Measurements from ENCODE around the gene KCNG2. TPM values are rescaled to one million over a fixed set of nuclear protein-coding genes. Genes with fewer than 3 reads are reported as not detected.

The KCNG2 gene
- polyA plus RNA-seq, 1 donor: 0.46 TPM

DNA sequence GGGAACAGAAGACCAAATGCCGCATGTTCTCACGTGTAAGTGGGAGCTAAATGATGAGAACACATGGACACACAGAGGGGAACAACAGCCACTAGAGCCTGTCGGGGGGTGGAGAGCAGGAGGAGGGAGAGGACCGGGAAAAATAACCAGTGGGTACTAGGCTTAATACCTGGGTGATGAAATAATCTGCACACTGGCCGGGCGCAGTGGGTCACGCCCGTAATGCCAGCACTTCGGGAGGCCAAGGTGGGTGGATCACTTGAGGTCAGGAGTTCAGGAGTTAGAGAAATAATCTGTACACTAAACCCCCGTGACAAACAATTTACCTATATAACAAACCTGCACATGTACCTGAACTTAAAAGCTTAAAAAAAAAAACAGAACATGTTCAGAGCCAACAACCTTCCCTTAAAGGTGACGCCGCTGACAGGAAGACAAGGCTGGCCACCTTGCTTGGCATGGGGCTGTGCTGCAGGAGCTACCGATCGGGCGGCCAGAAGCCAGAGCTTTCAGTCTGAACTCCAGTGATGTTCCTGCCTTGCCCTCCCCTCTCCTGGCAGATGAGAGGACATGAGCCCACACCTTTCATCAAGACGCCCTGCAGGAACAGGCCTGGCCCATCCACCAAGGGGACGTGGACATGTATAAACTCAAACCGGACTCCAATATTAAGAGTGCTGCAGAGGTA lies 142.5 kb downstream of the KCNG2 start:
- DNase-seq (ENCODE audit: low read depth): no peak

DNA sequence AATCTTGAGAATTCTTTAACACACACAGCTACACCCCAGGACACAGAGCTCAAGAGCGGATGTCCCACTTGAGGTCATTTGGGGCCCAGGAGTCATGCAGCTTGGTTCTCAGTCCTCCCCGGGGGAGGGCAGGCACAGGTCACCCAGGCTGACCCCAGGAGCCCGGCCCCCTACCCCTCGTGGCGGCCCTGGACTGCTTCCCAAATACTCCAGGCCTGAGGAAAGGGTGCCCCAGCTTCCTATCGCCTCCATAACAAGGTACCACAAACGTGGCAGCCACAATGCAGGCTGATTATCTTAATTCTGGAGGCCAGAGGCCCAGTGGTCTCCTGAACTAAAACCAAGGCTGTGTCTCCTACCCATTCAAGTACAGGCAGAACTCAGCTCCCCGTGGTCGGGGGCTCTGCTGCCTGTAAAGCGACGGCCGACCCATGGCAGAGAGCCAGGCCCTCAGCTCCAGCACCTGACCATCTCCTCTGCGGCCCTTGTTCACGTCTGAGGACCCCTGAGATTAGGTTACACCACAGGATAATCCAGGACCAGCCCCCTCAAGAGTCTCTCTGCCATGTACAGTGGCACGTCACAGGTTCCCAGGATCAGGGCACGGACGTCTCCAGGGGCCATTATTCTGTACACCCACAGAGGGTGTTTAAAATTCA lies 143.2 kb downstream of the KCNG2 start:
- no peak for DNase-seq (ENCODE audit: low read depth)

DNA sequence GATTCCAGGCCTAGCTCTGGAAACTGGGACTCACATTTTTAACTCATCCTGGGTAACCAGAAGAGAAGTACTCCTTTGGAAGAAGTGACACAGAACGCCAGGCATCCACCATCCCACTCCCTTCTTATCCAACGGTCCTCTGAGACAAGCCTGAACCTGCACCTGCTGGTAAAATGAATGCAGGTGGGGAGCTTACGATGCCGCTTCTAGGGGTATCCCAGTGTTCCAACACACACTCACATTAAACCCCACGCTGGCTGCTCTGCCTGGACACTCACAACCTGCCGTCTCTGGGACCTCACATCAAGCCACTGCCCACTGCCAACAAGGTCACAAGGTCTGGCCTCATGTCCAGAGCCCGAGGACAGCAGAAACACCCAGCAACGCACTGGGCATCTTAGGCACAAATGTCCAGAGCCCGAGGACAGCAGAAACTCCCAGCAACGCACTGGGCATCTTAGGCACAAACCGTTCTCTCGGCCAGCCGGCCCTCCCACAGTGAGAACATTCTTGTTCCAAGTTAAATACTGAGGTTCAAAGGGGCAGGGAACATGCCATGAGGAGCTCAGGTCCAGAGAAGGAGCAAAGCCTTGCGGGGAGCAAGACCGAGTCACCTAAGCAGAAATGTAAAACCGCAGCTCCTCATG lies 143.9 kb downstream of the KCNG2 start:
- no peak for DNase-seq (ENCODE audit: low read depth)

DNA sequence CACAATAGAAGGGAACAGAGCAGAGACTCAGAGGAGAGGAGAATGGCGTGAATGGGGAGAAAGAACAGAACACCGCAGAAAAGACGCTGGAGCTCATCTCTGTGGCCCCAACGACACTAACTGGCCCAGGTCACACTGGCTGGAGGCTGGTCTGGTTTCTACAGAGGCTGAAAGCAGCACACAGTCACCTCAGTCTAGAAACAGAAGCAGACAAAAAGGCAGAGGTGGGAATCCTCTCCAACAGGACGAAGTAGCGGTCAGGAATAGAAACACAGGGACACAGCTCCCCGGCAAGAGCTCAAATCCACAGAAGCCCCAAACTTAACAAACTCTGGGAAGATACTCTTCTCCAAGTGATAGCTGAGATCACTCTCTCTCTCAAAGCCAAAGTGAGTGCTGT lies 144.5 kb downstream of the KCNG2 start:
- no peak for DNase-seq (ENCODE audit: low read depth)

DNA sequence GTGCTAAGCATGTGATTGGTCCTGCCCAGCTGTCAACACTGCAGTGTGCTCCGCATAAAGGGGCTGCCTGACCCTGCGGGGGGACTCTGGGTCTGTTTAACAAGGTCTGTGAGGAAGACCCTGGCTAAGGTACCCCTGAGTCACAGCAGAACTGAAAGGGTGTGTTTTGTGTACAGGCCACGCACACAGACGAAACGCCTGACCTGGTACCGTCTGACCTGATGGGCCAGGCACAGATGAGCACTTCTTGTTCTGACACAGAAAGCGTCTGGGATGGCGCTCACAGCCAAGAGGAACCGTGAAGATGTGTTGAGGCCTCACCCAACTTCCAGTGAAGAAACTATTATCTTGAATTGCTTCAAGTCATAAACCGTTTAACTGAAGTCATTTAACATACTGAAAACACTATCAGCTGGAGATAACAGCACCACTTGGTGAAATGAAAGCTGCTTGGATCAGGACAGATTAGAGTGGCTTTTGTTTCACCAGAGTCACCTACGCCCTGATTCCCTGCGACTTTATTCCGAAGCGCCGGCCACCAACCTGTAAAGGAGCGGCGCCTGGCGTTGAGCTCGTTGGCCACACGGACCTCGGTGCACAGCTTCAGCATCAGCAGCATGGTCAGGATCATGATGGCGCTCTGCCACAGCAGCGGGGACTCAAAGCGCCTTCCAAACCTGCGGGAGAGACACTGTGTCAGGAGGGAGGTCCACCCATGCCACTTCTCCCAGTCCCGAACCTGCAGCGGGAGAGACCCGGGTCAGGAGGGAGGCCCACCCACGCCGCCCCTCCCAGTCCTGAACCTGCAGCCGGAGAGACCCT lies 145.3 kb downstream of the KCNG2 start:
- DNase-seq (ENCODE audit: low read depth): no peak

DNA sequence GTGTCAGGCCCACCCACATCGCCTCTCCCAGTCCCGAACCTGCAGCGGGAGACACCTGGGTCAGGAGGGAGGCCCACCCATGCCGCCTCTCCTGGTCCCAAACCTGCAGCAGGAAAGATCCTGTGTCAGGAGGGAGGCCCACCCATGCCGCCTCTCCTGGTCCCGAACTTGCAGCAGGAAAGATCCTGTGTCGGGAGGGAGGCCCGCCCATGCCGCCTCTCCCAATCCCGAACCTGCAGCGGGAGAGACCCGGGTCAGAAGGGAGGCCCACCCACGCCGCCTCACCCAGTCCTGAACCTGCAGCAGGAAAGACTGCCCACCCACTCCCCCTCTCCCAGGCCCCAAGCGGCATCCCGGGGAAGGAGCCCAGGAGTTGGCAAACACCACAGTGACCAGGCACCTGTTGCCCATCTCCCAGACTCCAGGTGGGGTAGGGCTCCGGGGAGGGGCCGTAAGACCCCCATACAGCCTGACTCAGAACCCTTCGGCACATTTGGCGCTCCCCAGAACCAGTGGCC lies 145.9 kb downstream of the KCNG2 start:
- no peak for DNase-seq (ENCODE audit: low read depth)

DNA sequence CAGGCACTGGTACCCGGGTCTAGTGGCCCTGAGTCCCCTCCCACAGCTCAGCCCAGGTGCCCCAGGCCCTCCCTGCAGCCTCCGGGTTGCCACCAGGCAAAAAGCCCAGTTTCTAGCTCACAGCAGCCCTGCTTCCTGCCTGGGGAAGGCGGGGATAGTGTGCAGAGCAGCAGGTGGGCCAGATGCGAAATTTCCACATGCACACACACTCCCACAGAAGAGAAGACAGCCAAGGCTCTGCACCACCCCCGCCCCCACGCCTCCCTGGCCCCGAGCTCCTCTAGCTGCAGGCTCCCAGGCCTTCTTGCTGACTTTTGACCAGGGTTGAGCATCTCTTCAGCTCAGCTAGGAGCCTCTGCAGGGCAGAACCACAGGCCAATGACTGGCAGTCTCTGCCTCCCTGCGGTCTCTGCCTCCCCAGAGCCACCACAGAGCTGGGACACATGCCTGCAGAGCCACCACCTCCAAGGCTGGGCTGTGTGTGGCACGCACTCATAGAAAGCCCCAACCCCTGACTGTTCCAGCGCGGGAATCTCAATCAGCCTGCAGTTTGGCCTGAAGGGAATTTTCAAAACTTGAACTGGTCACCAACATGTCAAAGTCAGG lies 146.5 kb downstream of the KCNG2 start:
- DNase-seq (ENCODE audit: low read depth): no peak

DNA sequence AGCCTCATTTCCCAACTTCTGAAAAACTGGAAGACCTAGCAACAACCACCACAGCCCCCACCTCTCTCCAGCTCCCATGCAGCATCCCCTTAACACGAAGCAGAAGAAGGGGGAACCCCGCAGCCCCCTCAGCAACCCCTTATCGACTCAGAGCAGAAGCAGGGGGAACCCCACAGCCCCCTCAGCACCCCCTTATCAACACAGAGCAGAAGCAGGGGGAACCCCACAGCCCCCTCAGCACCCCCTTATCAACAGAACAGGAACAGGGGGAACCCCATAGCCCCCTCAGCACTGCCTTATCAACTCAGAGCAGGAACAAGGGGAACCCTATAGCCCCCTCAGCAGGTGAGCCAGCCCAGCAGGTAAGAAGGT lies 147.0 kb downstream of the KCNG2 start:
- DNase-seq (ENCODE audit: low read depth): no peak

DNA sequence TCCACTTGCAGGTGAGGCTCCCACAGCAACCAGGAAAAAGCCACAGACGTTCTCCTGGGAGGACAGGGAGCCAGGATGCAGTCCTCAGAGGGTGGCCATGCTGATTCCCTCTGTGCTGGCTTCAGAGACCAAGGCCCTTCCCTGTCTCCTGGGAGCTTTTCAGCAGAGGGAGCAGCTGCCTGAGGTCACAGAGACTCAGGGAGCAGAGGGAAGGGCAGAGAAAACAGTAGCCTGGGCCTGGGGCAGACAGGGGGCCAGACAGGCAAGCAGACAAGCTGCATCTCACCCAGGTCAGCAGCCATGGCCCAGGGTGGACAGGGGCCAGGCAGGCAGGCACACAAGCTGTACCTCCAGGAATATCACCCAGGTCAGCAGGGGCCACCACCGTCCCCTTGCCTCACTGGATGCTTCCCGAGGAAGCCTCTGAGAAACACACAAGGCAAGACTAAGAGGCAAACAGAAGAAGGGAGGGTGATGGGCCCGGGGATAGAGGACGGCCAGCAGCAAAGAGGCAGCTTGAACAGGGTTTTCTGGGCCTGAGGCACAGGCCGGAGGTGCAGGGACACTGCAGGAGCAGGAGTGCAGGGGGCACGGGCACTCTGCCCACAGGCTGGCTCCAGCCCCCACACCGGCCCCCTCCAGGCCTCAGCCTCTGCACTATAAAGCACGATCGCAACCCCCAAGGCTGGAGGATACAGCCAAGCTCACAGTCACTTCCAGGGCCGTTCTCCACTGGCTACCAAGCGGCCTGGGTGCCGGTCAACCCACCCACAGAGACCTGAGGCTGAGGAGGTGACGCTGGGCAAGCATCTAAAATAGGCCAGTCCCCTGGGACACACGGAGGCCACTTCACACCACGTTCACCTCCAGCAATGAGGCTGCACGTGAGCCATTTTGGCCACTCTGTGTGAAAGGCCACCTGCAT lies 147.6 kb downstream of the KCNG2 start:
- no peak for DNase-seq (ENCODE audit: low read depth)

DNA sequence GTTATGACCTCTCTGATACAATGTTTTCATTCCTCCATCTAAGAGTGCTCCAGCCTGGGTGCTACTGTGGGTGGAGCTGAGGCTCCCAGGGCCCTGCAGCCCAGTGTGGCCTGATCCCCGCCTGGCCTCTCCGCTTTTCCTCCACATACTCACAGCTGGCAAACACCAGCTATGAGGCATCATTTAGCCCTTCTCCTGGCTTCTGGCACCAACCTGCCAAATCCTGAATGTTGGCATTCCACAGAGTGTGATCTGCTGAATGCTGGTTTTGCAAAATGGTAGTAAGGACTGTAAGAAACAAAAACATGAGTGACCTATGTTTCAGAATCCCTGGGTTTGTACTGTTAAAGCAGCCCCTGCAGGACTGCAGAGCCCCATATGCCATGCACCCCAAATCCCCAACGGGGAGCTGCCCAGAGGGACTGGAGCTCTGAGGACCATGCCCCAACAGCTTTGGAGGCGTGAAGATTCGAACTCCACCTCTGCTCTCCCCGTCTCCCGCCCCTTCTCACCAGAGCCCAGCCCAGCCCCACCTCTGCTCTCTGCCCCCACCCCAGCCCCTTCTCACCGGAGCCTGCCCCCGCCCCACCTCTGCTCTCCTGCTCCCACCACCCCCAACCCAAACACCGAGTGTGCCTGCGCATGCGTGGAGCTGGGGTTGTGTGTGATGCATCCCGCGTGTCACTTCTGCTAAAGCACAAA lies 149.5 kb downstream of the KCNG2 start:
- no peak for DNase-seq (ENCODE audit: low read depth)

DNA sequence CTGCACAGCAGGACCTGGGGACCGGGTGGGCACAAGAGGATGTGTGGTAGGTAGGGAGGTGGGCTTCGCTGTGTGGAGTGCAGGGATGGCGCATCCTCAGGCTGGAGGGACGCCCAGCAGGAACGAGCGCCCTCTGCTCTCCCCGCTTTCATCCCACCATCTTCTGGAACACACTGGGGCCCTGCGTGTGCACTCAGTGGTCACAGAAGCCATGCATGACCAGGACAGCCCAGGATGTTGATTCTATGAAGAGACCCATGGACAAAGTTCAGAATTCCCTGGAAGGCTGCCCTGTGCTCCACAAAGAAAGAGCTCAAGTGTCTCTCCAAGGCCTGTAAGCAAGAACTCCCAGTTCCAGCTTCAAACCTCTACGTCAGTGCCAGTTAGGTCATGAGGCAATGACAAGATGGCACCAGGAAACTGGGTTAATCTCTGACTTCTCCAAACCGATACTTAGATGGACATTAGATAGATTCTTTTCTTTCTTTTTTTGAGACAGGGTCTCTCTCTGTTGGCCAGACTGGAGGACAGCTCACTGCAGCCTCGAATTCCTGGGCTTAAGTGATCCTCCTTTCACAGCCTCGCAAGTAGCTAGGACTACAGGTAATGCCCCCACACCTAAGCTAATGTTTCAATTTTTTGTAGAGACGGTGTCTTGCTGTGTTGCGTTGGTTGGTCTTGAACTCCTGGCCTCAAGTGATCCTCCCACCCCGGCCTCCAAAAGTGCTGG lies 150.3 kb downstream of the KCNG2 start:
- no peak for DNase-seq (ENCODE audit: low read depth)

DNA sequence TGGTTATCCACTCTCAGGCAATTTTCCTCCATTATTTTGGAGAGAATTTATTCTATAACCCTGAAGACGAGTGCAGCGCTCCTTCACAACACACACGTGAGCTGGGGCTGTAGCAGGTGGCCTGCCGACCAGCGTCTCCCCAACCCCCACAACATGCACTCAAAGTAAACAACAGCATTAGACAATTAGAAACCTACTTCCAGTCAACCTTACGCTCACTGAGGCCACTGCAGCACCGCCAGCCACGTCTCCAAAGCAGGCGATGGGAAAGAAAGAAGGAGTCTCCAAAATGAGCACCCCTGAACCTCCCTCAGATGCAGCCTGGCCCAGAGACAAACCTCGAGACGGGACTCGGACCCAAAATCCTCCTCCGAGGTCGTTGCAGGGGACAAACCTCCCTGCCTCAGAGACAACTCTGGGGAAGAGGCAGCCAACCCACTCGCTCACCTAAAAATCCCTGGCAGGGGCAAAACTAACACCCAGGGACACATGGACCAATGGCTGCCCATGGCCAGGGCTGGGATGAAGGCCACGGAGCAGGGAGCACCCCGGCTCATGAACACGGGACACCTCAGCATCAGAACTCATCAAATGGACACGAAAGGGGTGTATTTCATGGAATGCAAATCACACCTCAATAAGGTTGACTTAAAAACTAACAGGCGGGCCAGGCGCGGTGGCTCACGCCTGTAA lies 151.1 kb downstream of the KCNG2 start:
- DNase-seq (ENCODE audit: low read depth): no peak

Other genes with a start within 250 kb of the KCNG2 start
- gene CTDP1, start 118.1 kb upstream of the KCNG2 start, polyA plus RNA-seq (ENCODE audit: insufficient read length): 7.8 TPM
- 23.4 TPM for gene SLC66A2, start 153.7 kb downstream of the KCNG2 start, polyA plus RNA-seq (ENCODE audit: insufficient read length)
- gene HSBP1L1, start 166.7 kb downstream of the KCNG2 start, polyA plus RNA-seq (ENCODE audit: insufficient read length): 2.6 TPM
- 82.3 TPM for gene TXNL4A, start 190.6 kb downstream of the KCNG2 start, polyA plus RNA-seq (ENCODE audit: insufficient read length)
- gene RBFA, start 236.5 kb downstream of the KCNG2 start, polyA plus RNA-seq (ENCODE audit: insufficient read length): 28.7 TPM

All from forelimb muscle (tissue), 1 donor.